A204.1 (cell line): ENCODE results near the gene IRF2BP2.

Experiments
- FAIRE-seq: peaks from 2 replicates; lab custom pipeline; 2012; peaks lifted over from hg19 to GRCh38; lab: Jason Lieb, UNC

IRF2BP2 gene

GRCh38 chr1:234612352-234613127, 2.6 kb upstream of the IRF2BP2 start:
- FAIRE-seq = peak; percentile 34

DNA sequence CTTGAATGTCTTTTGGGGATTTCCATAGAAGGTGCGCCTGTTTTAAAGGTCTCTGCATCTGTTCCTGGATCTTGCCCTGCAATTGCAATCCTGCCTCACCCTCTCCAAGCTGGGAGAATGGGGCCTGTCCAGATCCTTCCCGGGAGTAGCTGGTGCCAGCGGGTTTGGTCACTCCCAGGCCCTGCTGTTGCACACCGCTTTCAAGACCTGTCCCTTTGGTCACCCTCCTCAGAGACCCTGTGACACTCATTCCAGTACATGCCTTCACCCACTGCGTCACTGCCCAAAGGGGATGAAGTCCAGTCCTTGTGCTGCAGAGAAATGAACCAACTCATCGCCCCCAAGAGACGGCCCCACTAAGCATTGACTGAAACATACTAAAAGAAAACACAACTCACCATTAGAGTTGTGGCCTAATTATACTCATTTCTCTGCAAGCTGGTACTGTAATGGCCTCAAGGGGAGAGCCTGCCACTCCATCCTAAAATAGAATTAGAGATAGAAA, 1.9 kb upstream of the IRF2BP2 start:
- FAIRE-seq = no peak

DNA sequence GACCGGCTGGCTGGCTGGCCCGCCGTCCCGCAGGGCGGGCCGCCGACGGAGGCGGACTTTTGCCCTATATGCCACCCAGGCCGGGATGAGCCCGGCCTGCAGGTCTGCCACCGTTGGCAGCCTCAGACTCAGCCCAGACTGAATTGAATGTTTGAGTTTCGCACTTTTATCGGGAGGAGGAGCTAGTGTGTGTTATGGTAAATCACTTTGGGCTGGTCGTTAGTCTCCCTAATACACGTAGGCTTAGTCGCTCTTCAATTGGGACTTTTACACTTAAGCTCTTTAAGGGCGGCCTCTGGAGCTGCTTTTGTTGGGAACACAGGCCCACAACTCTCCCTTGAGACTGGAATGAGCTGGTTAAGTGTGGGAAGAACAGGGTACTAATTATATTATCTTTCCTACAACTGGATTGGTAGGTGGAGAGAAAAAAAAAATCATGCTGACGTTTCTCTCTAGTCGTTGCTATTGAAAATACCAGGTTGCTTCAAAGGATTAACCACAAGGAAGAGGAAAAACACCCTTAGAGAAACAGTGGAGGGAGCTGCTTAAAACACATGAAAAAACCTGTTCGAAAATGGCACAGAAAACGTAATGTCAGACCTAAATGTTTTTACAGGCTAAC, 1.4 kb upstream of the IRF2BP2 start:
- no peak for FAIRE-seq

DNA sequence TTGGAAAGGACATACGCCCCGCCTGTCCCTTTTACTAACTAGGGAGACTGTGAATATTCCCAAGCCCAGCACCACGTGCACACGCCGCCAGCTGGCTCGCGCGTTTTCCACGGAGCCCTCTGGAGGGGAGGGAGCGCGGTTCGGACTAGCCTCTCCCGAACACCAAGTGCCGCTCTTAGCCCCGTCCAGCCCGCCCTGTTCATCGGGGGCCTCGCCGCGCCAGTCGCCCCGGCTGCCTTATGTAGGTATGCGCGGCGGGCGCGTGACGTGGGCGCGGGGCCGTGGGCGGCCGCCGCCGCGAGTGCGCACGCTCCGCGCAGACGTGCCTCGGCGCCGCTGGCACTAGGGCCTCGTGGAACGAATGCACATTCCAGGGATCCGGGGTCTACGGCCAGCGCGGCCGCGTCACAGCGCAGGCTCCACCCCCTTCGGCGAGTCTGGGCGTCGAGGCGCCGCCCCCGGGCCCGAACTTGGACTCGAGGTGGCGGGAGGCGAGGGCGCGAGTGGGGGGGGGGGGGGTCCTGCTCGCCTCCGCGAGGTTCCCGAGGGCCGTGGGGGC, 767 bp upstream of the IRF2BP2 start:
- FAIRE-seq = no peak

- FAIRE-seq = no peak
Measured at GRCh38 chr1:234609691-234610042, 311 bp downstream of the IRF2BP2 start.

DNA sequence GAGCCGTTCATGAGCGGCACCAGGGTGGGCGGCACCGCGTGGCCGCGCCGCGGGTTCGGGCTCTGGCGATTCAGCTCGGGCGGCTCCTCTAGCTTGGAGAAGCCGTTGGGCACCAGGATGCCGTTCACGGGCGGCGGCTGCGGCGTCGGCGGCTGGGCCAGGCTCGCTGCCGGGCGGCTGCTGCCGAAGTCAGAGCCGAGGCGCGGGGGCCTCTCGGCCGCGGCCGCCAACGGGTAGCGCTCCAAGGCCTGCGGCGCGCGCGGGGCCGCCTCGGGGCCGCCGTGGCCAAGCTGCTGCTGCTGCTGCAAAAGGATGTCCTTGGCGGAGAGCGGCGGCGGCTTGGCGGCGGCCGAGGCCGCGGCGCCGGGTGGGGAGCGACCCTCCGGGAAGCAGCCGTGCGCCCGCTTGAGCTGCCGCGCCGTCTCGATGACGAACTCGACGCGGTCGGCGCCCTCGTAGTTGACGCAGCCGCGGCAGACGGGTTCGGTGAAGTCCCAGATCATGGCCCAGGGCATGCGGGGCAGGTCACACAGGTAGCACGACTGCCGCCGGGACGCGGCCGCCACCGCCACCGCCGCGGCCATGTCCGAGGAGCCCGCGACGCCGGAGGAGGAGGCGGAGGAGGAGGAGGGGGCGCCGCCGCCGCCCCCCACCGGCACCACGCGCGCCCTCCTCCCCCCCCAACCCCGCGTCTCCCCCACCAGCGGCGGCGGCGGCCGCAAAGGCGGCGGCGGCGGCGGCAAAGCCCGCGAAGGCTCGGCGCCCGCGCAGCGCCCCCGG, 877 bp downstream of the IRF2BP2 start:
- FAIRE-seq = no peak

GRCh38 chr1:234608025-234608910, 1.7 kb downstream of the IRF2BP2 start:
- no peak for FAIRE-seq

DNA sequence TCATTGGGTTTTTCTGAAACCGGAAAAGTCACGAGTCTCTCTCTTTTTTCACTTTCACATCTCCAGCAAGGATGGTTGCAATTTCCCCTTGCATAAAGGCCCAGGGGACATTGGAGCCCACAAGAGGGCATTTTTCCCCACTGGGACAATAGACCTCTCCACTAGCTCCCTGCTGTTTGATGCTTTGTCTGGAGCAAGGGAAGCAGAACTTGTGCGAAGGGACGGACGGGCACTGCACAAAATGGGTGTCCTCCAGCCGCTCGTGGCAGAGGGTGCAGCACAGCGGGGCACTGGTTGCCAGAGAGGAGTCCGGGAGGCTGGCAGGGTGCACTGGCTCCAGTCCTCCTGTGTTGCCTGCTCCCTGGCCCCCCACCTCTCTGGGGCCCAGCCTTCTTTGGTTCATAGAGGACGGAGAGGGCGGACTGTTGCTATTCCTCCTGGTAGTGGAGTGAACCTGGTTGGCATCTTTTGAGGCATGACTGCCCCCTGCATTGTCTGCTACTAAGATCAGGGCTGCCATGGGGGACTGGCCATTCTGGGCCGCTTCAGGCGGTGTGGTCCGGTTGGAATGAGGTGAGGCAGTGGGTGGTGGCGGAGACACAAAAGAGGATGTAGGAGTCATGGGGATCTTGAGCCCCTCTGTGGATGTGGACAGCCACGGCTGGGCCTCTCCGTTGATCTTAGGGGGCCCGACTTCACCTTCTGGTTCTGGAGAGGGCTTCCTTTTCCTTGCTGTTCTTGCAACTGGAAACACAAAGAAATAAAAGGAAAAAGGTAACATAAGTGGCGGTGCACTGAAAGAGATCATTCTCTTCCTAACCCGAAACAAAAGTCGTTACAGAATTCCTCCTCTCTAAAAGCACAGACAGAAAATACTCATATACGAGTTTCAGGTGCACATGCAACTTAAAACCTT, 2.6 kb downstream of the IRF2BP2 start:
- FAIRE-seq = no peak

GRCh38 chr1:234606784-234607108, 3.2 kb downstream of the IRF2BP2 start:
- FAIRE-seq = no peak

- no peak for FAIRE-seq
Measured at GRCh38 chr1:234605983-234606783, 3.8 kb downstream of the IRF2BP2 start.

DNA sequence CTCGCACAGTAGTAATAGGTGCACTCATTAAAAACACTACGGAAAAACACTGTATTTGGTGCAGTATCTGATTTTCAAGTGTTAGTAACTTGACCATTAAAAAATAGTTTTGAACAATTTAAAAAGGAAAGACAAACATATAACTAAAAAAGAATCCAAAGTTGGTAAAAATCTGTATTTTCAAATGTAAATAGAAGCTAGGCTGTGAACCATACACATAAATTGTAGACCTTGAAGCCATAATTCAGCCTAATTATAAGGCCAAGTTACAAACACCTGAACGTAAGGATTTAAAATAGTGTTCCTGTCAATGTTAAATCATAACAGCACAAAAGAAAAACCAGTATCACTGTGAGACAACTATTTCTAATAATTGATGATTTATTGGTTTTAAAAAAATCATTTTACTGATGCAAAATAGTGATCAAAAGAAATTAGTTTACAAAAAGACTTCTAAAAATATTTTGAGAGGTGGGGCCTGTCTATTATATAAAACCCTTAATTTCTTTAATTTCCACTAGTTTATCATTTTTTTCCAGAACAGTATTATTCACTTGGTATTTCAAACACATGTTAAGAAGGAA, 4.5 kb downstream of the IRF2BP2 start:
- FAIRE-seq = no peak

- no peak for FAIRE-seq
Measured at GRCh38 chr1:234604495-234605398, 5.2 kb downstream of the IRF2BP2 start.

DNA sequence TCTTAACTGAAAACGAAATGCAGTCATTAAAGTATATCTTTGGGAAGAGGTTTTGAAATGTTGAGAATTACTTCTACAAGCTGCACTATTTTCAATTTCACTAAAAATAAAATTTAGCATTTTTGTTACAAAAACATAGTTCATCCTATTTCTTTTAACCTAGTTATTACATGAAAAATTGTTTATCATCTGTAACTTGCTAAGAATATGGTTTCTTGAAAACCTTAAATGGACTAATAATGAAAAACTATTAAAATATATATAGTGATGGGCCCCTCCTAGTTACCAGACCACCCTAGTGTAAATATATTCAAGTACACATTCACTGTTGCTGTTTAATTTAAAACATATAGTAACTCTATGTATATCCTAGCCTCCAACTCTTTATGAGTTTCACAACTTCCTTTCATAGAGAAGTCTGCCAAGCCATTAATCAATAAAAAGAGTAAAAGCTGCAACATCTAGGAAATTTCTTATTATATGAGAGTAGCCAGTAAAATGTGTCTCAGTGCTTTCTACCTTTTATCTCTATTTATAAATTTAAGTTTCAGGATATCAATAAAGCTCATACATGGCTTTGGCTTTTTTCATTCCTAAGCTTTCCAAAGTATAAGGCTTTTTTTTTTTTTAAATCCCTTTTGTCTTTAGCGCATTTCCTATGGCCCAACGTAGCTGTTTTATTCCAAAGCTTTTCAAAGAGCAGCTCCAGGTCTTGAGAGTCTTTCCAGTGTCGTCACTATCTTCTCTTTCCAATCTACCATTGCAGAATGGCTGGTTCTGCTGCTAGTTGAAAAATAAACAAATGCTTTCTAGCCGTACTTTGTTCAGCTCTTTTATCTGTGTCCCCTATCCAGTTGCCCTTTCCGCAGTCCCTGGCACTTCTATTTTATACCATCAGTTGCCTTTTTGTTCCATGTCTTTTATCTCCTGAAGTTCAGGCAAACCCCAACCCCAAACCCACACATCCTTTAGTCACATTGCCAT, 6.5 kb downstream of the IRF2BP2 start:
- peak; percentile 3 for FAIRE-seq

- peak; percentile 35 for FAIRE-seq
Measured at GRCh38 chr1:234602334-234603220, 7.4 kb downstream of the IRF2BP2 start.

DNA sequence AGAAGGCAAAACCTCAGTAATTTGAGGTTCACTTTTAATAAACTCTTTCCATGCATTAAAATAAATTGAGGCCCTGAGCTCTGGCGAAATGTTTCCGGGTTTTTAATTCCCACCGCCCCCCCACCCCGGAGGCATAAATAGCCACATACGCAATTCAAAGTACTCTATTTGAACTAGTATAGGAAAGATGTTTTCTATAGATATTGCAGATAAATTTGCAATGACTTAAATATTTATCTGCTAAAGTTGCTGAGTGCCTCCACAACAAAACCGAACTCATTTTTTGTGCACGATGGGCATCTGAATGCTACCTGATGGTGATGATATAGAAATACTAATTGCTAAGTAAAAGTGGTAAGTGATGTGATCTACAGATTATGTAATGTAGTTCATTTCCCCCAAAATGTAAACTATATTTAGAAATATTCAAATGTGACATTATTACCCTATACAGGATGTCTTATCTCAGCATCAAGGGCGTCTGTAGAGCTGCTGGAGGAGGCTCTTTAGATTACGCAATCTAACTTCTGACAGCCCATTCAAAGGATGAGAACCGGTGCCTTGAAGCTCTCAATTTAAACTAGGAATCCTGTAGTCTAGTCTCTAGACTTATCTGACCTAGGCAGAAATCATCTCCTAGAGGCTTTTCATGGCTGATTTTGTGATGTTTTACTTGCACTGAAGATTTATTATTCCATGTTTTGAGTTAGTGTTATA, 8.5 kb downstream of the IRF2BP2 start:
- no peak for FAIRE-seq
